RWPE1 (cell line): ENCODE results near the gene NFE2L1.
"Not testable (repeated sequence)": the region's sequence is repeated elsewhere in the genome, so short reads cannot be mapped to it uniquely, and the experiment has no call there.

Source experiments
- CTCF ChIA-PET: fragments of 350-600 bp; sonication (Branson Sonifier 250); formaldehyde crosslinking; extraction: SDS; loops from one replicate; lab custom pipeline; 2021; lab: Yijun Ruan, JAX
- POLR2A ChIA-PET: fragments of 400-600 bp; formaldehyde crosslinking; extraction: SDS; loops from one replicate; lab custom pipeline; 2020; ENCODE audit warnings: antibody characterized with exemption; ENCODE audit not compliant: low non-redundant PET; lab: Yijun Ruan, JAX
- DNase-seq: peaks from one replicate; pipeline ENCODE4 v3.0.0; 2012; ENCODE audit warnings: low spot score
- H3K27ac ChIP-seq: fragments of 450-650 bp; 2 replicates; pipeline ENCODE4 v1.5.1; 2017
- CTCF ChIP-seq: fragments of 450-650 bp; conservative IDR thresholded peaks from 2 replicates; pipeline ENCODE4 v1.5.1; 2017; ENCODE audit warnings: low read depth, mild to moderate bottlenecking

NFE2L1 gene

GRCh38 chr17:48066656-48067055, 18.5 kb downstream of the NFE2L1 start:
- CTCF ChIA-PET, result interaction anchor here (0.6 to 1.7 kb wide), 3 partner anchors 23 to 70 kb away, joined by 3 to 8 read pairs (median 5); no protein-coding TSS in a partner anchor
- no peak for DNase-seq
- POLR2A ChIA-PET, result no interaction called here
- no peak overlapping the region for H3K27ac ChIP-seq
- TF ChIP-seq CTCF, result no peak

- CTCF ChIA-PET, result interaction anchor here (0.6 to 1.9 kb wide), 5 partner anchors 13 to 120 kb away, joined by 3 to 8 read pairs (median 5); no protein-coding TSS in a partner anchor
- DNase-seq, result no peak
- TF ChIP-seq CTCF, result no peak
- POLR2A ChIA-PET, result no interaction called here
- peak overlapping the region; percentile 75 for H3K27ac ChIP-seq
Observed at GRCh38 chr17:48067245-48067644, 19.1 kb downstream of the NFE2L1 start.

GRCh38 chr17:48067808-48068207, 19.6 kb downstream of the NFE2L1 start:
- H3K27ac ChIP-seq, result peak overlapping the region; percentile 75
- POLR2A ChIA-PET, DNase-seq: not testable (repeated sequence)
- CTCF ChIA-PET, result interaction anchor here (0.8 to 1.9 kb wide), 5 partner anchors 13 to 1159 kb away, joined by 3 to 8 read pairs (median 5); no protein-coding TSS in a partner anchor

GRCh38 chr17:48068491-48068961, 20.4 kb downstream of the NFE2L1 start:
- peak overlapping the region; percentile 75 for H3K27ac ChIP-seq

GRCh38 chr17:48070195-48070594, 22.0 kb downstream of the NFE2L1 start:
- TF ChIP-seq CTCF, result no peak
- CTCF ChIA-PET, result no interaction called here
- no peak for DNase-seq
- H3K27ac ChIP-seq, result no peak overlapping the region
- POLR2A ChIA-PET, result no interaction called here

More at GRCh38 chr17:48068491-48068961, 20.4 kb downstream of the NFE2L1 start:
- no peak for DNase-seq
- ChIA-PET CTCF (interaction anchor here (0.7 to 1.9 kb wide), 5 partner anchors 12 to 121 kb away, joined by 3 to 8 read pairs (median 5); no protein-coding TSS in a partner anchor), POLR2A (no interaction called here)
- no peak; the same call in 1 of the 2 replicates for TF ChIP-seq CTCF

- DNase-seq, result no peak
- POLR2A ChIA-PET, result no interaction called here
- CTCF ChIA-PET, result no interaction called here
Observed at GRCh38 chr17:48071654-48072053, 23.5 kb downstream of the NFE2L1 start.

GRCh38 chr17:48072811-48073210, 24.7 kb downstream of the NFE2L1 start:
- H3K27ac ChIP-seq, result peak overlapping the region; percentile 45
- CTCF ChIA-PET, result interaction anchor here (0.6 to 3.2 kb wide), 2 partner anchors 17 to 47 kb away, joined by 3 to 16 read pairs; no protein-coding TSS in a partner anchor
- POLR2A ChIA-PET, DNase-seq: not testable (repeated sequence)

More at GRCh38 chr17:48071654-48072053, 23.5 kb downstream of the NFE2L1 start:
- H3K27ac ChIP-seq, result peak overlapping the region; percentile 45; the same call in 1 of the 2 replicates
- no peak for TF ChIP-seq CTCF

GRCh38 chr17:48073566-48074094, 25.5 kb downstream of the NFE2L1 start:
- CTCF ChIA-PET, result interaction anchor here (0.6 to 3.2 kb wide), 3 partner anchors 39 to 47 kb away, joined by 4 to 16 read pairs (median 6); no protein-coding TSS in a partner anchor
- POLR2A ChIA-PET, DNase-seq: not testable (repeated sequence)
- H3K27ac ChIP-seq, result peak overlapping the region; percentile 71
